CD14-positive monocyte (primary cell): ENCODE results near the gene RTCA. TPM values are rescaled to one million over a fixed set of nuclear protein-coding genes. Genes with fewer than 3 reads are reported as not detected.

Source experiments
- DNase-seq, 3 donors: peaks; one replicate each; pipeline ENCODE4 v3.0.0-alpha.2; 2011 to 2022
- H2AFZ ChIP-seq: 2 replicates; pipeline ENCODE4 v1.6.0; 2012; ENCODE audit warnings: mild to moderate bottlenecking, low read depth, low read length, inconsistent platforms; ENCODE audit not compliant: insufficient read depth, poor library complexity, severe bottlenecking
- H3K27ac ChIP-seq, 2 donors: 1 replicate in 1 of 2; 2 replicates in 1 of 2; pipeline ENCODE4 v1.5.1; 2012 to 2013; ENCODE audit warnings: low read length in 2 of 2, control low read depth in 1 of 2, inconsistent platforms in 1 of 2, low read depth in 1 of 2, mild to moderate bottlenecking in 1 of 2
- H3K27me3 ChIP-seq, 2 donors: one replicate each; pipeline versions ENCODE4 v1.6.0 to v1.6.1; 2011 to 2013; ENCODE audit warnings: low read length in 2 of 2; ENCODE audit not compliant: control insufficient read depth in 2 of 2, insufficient read depth in 2 of 2
- H3K36me3 ChIP-seq, 2 donors: replicated peaks in 1 of 2; 1 replicate in 1 of 2; 2 replicates in 1 of 2; pipeline versions ENCODE4 v1.5.1 to v1.6.1; 2012 to 2013; ENCODE audit warnings: low read length in 2 of 2, control low read depth in 1 of 2, inconsistent platforms in 1 of 2, mild to moderate bottlenecking in 1 of 2; ENCODE audit not compliant: insufficient read depth in 2 of 2, control insufficient read depth in 1 of 2
- H3K4me1 ChIP-seq, 2 donors: 1 replicate in 1 of 2; 2 replicates in 1 of 2; pipeline versions ENCODE4 v1.5.1 to v1.6.1; 2012 to 2013; ENCODE audit warnings: low read length in 2 of 2, control low read depth in 1 of 2, inconsistent platforms in 1 of 2, mild to moderate bottlenecking in 1 of 2, moderate library complexity in 1 of 2; ENCODE audit not compliant: insufficient read depth in 2 of 2, control insufficient read depth in 1 of 2
- H3K4me2 ChIP-seq: replicated peaks from 2 replicates; pipeline ENCODE3; 2012; ENCODE audit warnings: low read length, moderate library complexity, mild to moderate bottlenecking; ENCODE audit not compliant: poor library complexity, severe bottlenecking; ENCODE audit errors: extremely low read depth
- H3K4me3 ChIP-seq, 3 experiments: fragments of 200-600 bp in 1 of 3; sonication (generic) in 1 of 3; replicated peaks in 1 of 3; 1 replicate in 2 of 3; 2 replicates in 1 of 3; pipeline ENCODE4 v1.5.1; 2011 to 2013; ENCODE audit warnings: low read length in 3 of 3, mild to moderate bottlenecking in 3 of 3, control low read depth in 2 of 3, low read depth in 2 of 3, inconsistent platforms in 1 of 3, moderate library complexity in 1 of 3
- H3K79me2 ChIP-seq: 2 replicates; pipeline ENCODE4 v1.6.0; 2012; ENCODE audit warnings: mild to moderate bottlenecking, control low read depth, inconsistent platforms, low read length, moderate library complexity; ENCODE audit not compliant: insufficient read depth
- H3K9ac ChIP-seq: 2 replicates; pipeline ENCODE4 v1.6.0; 2017; ENCODE audit warnings: low read length, mild to moderate bottlenecking; ENCODE audit not compliant: insufficient read depth, poor library complexity, severe bottlenecking
- H3K9me3 ChIP-seq, 2 donors: replicated peaks in 1 of 2; 1 replicate in 1 of 2; 2 replicates in 1 of 2; pipeline versions ENCODE4 v1.5.1 to v1.6.1; 2012 to 2013; ENCODE audit warnings: low read length in 2 of 2, control low read depth in 1 of 2; ENCODE audit not compliant: control insufficient read depth in 1 of 2, insufficient read depth in 1 of 2
- H4K20me1 ChIP-seq: 2 replicates; pipeline ENCODE4 v1.6.0; 2012; ENCODE audit warnings: mild to moderate bottlenecking, low read length, control low read depth, moderate library complexity; ENCODE audit not compliant: insufficient read depth
- H3K27ac Mint-ChIP-seq, 7 donors: one replicate each; pipeline ENCODE4 v1.8.0; 2020; ENCODE audit warnings: mild to moderate bottlenecking in 7 of 7, mixed read lengths in 7 of 7, moderate library complexity in 6 of 7, inconsistent platforms in 2 of 7
- H3K27me3 Mint-ChIP-seq, 3 donors: one replicate each; pipeline ENCODE4 v1.8.0; 2021 to 2022; ENCODE audit warnings: low read depth in 3 of 3, mild to moderate bottlenecking in 3 of 3, mixed read lengths in 3 of 3, moderate library complexity in 3 of 3, inconsistent platforms in 1 of 3
- H3K36me3 Mint-ChIP-seq, 2 donors: one replicate each; pipeline ENCODE4 v1.8.0; 2020; ENCODE audit warnings: mixed read lengths in 2 of 2, inconsistent platforms in 1 of 2, mild to moderate bottlenecking in 1 of 2
- H3K4me1 Mint-ChIP-seq: one replicate; pipeline ENCODE4 v1.8.0; 2020; ENCODE audit warnings: mild to moderate bottlenecking, mixed read lengths
- H3K4me3 Mint-ChIP-seq, 2 donors: one replicate each; pipeline ENCODE4 v1.8.0; 2020; ENCODE audit warnings: mild to moderate bottlenecking in 2 of 2, mixed read lengths in 2 of 2, moderate library complexity in 1 of 2
- H3K9me3 Mint-ChIP-seq, 7 donors: one replicate each; pipeline ENCODE4 v1.8.0; 2020 to 2022; ENCODE audit warnings: mixed read lengths in 7 of 7, mild to moderate bottlenecking in 6 of 7, moderate library complexity in 6 of 7, inconsistent platforms in 2 of 7
- CTCF ChIP-seq: fragments of 200-600 bp; IDR thresholded peaks from one replicate; pipeline ENCODE4 v1.8.0; 2022; ENCODE audit warnings: antibody characterized with exemption, mild to moderate bottlenecking
- WGBS: methylation state at CpG from one replicate; pipeline ENCODE4 v1.1.5; 2013; ENCODE audit warnings: missing lambda C conversion rate; ENCODE audit not compliant: insufficient coverage; 5-methylcytosine and 5-hydroxymethylcytosine counted together
- intact Hi-C, 2 donors: fragments of 100-400 bp; cut with micrococcal nuclease; formaldehyde crosslinking; loops; one replicate each; pipeline versions ENCODE4 v1.15.0 to v1.15.1; 2023
- polyA plus RNA-seq, 3 donors: library from polyadenylated mRNA; depleted of rRNA in 1 of 3; unstranded in 2 of 3; stranded (reverse) in 1 of 3; fragments of 300-500 nt in 2 of 3; fragments of >200 nt in 1 of 3; fragmentation: Illumina TruSeq in 2 of 3; gene quantifications; 1 replicate in 2 of 3; 2 replicates in 1 of 3; pipeline ENCODE4 v1.2.3, GENCODE V29; 2012 to 2021

RTCA gene
- polyA plus RNA-seq, 3 donors, result 11.7 to 18.3 (median 17.9) TPM

- Histone ChIP-seq H3K79me2 (no peaks in the 10 kb centered on the region), H3K4me3 (no peak overlapping the region), H2AFZ (no peak overlapping the region), H3K4me2 (no peak overlapping the region), H4K20me1 (no peaks in the 10 kb centered on the region), H3K27ac (no peak overlapping the region), H3K36me3 (no peaks in the 10 kb centered on the region), H3K9me3 (peaks cover 9 to 23% of the 10 kb centered on the region in 2 donors), H3K4me1 (no peaks in the 10 kb centered on the region), H3K9ac (no peak overlapping the region), H3K27me3 (no peaks in the 10 kb centered on the region)
- Mint-ChIP-seq H3K4me1 (no peaks in the 10 kb centered on the region), H3K9me3 (peaks cover 11 to 30% (median 17%) of the 10 kb centered on the region in 7 donors), H3K36me3 (no peaks in the 10 kb centered on the region), H3K27me3 (peaks cover 0 to 3% (median 2%) of the 10 kb centered on the region in 3 donors), H3K27ac (no peak overlapping the region), H3K4me3 (no peak overlapping the region)
- 90% methylated on average over 2 of the region's 2 CpGs for WGBS
- no peak for DNase-seq
- intact Hi-C loops, result no loop called here
- no peak for TF ChIP-seq CTCF
Measured at GRCh38 chr1:100320311-100321099, 54.5 kb downstream of the RTCA start.

- intact Hi-C loops, result no loop called here
Measured at GRCh38 chr1:100321100-100321493, 55.1 kb downstream of the RTCA start.

More at GRCh38 chr1:100321100-100321493, 55.1 kb downstream of the RTCA start:
- Histone ChIP-seq H3K79me2 (no peaks in the 10 kb centered on the region), H3K4me2 (no peak overlapping the region), H3K9ac (no peak overlapping the region), H3K27ac (no peak overlapping the region), H3K4me3 (no peak overlapping the region), H2AFZ (no peak overlapping the region), H3K9me3 (peaks cover 3 to 17% of the 10 kb centered on the region in 2 donors), H4K20me1 (no peaks in the 10 kb centered on the region), H3K4me1 (no peaks in the 10 kb centered on the region), H3K36me3 (no peaks in the 10 kb centered on the region), H3K27me3 (no peaks in the 10 kb centered on the region)
- no peaks in the 10 kb centered on the region for H3K36me3 Mint-ChIP-seq
- DNase-seq, result no peak
- WGBS, result 100% methylated on average over 4 of the region's 7 CpGs
- no peak for TF ChIP-seq CTCF
- no peak overlapping the region for H3K27ac Mint-ChIP-seq
- H3K4me3 Mint-ChIP-seq, result no peak overlapping the region
- no peaks in the 10 kb centered on the region for H3K4me1 Mint-ChIP-seq
- H3K9me3 Mint-ChIP-seq, result peaks cover 6 to 24% (median 11%) of the 10 kb centered on the region in 7 donors
- H3K27me3 Mint-ChIP-seq, result peaks cover 0 to 3% (median 0%) of the 10 kb centered on the region in 3 donors
